Left lung (tissue), 10 donors: ENCODE data around the gene OOSP2. TPM values are rescaled to one million over a fixed set of nuclear protein-coding genes. Genes with fewer than 3 reads are reported as not detected.

Source experiments
- ATAC-seq: fragments of 200-7000 bp; cut with Tn5 transposase; one replicate; pipeline ENCODE4 v1.9.1; 2020; ENCODE audit warnings: moderate library complexity
- DNase-seq, 4 donors: peaks; one replicate each; pipeline ENCODE4 v3.0.0-alpha.2; 2013 to 2020
- H3K27ac ChIP-seq, 2 donors: fragments of 200-600 bp; sonication (generic) in 1 of 2; one replicate each; pipeline versions ENCODE4 v1.5.0 to v1.8.0; 2020 to 2021
- H3K27me3 ChIP-seq, 2 donors: fragments of 200-600 bp; sonication (generic) in 1 of 2; one replicate each; pipeline versions ENCODE4 v1.5.0 to v1.8.0; 2020 to 2021
- H3K36me3 ChIP-seq, 2 donors: fragments of 200-600 bp; sonication (generic) in 1 of 2; one replicate each; pipeline versions ENCODE4 v1.5.0 to v1.8.0; 2020 to 2021
- H3K4me1 ChIP-seq, 2 donors: fragments of 200-600 bp; one replicate each; pipeline ENCODE4 v1.8.0; 2021
- H3K4me3 ChIP-seq, 2 donors: fragments of 200-600 bp; sonication (generic) in 1 of 2; one replicate each; pipeline versions ENCODE4 v1.5.0 to v1.8.0; 2020 to 2021; ENCODE audit warnings: mild to moderate bottlenecking in 1 of 2
- H3K9me3 ChIP-seq, 2 donors: fragments of 200-600 bp; sonication (generic) in 1 of 2; one replicate each; pipeline versions ENCODE4 v1.5.0 to v1.8.0; 2020 to 2021
- CTCF ChIP-seq, 2 donors: fragments of 200-600 bp; sonication (generic) in 1 of 2; IDR thresholded peaks; one replicate each; pipeline versions ENCODE4 v1.5.0 to v1.8.0; 2021; ENCODE audit warnings: antibody characterized with exemption in 2 of 2
- intact Hi-C, 2 donors: fragments of 100-400 bp; cut with DNase I; formaldehyde crosslinking; loops; one replicate each; pipeline versions ENCODE4 v1.11.2 to v1.14.2; 2022
- polyA plus RNA-seq, 6 donors: library from polyadenylated mRNA; unstranded; fragments of 120-200 nt; gene quantifications; one replicate each; pipeline ENCODE4 v1.2.1, GENCODE V29; 2013; ENCODE audit not compliant: insufficient read length in 6 of 6
- total RNA-seq, 2 donors: library from RNA; stranded (reverse); fragmentation: NEBNext Ultra II Directional; extraction: Animal tissue kit (Norgen Biotek cat#: 25700); gene quantifications; one replicate each; pipeline ENCODE4 v1.2.1, GENCODE V29; 2021
- donor health status: DM: no; HTN: yes; CAD: no.
- donor health status: DM: no; HTN: no; CAD: no.

The OOSP2 gene
- total and polyA plus RNA-seq, 8 donors = not detected

GRCh38 chr11:60056349-60056969, 16.2 kb downstream of the OOSP2 start, which contains the start of gene MS4A3:
Gene MS4A3 (plus strand): TSS chr11:60056665. CDS start chr11:60061161, 4,496 bp downstream.
- Histone ChIP-seq H3K27ac (peak within 1 kb of the TSS in 1 of 2 donors; percentile 33), H3K36me3 (no peaks in the 10 kb centered on the region), H3K27me3 (no peaks in the 10 kb centered on the region), H3K4me3 (no peak within 1 kb of the TSS), H3K9me3 (peaks cover 0 to 2% of the 10 kb centered on the region in 2 donors), H3K4me1 (peaks cover 0 to 5% of the 10 kb centered on the region in 2 donors)
- intact Hi-C loops = no loop called here
- no peak for TF ChIP-seq CTCF (IDR thresholded peaks at IDR 0.05)
- ATAC-seq (no peak), DNase-seq (no peak)

- no peak overlapping the region for H3K4me3 ChIP-seq
- DNase-seq (no peak), ATAC-seq (no peak)
- H3K4me1 ChIP-seq = peaks cover 0 to 8% of the 10 kb centered on the region in 2 donors
- H3K36me3 ChIP-seq = no peaks in the 10 kb centered on the region
- no peaks in the 10 kb centered on the region for H3K9me3 ChIP-seq
- no peaks in the 10 kb centered on the region for H3K27me3 ChIP-seq
- no peak for TF ChIP-seq CTCF (IDR thresholded peaks at IDR 0.05)
- intact Hi-C loops = no loop called here
- H3K27ac ChIP-seq = no peak overlapping the region
Observed at GRCh38 chr11:60059052-60059451, 18.8 kb downstream of the OOSP2 start.

- Histone ChIP-seq H3K36me3 (no peaks in the 10 kb centered on the region), H3K27ac (no peak overlapping the region), H3K4me1 (peaks cover 0 to 9% of the 10 kb centered on the region in 2 donors), H3K9me3 (no peaks in the 10 kb centered on the region), H3K4me3 (no peak overlapping the region), H3K27me3 (no peaks in the 10 kb centered on the region)
- intact Hi-C loops = no loop called here
- no peak for DNase-seq
- TF ChIP-seq CTCF (IDR thresholded peaks at IDR 0.05) = no peak
- ATAC-seq = no peak
Observed at GRCh38 chr11:60059521-60060240, 19.5 kb downstream of the OOSP2 start.

- Histone ChIP-seq H3K4me3 (no peak overlapping the region), H3K4me1 (peaks cover 0 to 3% of the 10 kb centered on the region in 2 donors), H3K36me3 (no peaks in the 10 kb centered on the region), H3K27me3 (no peaks in the 10 kb centered on the region), H3K27ac (no peak overlapping the region), H3K9me3 (no peaks in the 10 kb centered on the region)
- no peak for TF ChIP-seq CTCF (IDR thresholded peaks at IDR 0.05)
- intact Hi-C loops = no loop called here
- DNase-seq = no peak
- no peak for ATAC-seq
Observed at GRCh38 chr11:60064111-60064510, 23.9 kb downstream of the OOSP2 start.

GRCh38 chr11:60065801-60066200, 25.6 kb downstream of the OOSP2 start:
- ATAC-seq (no peak), DNase-seq (no peak)
- Histone ChIP-seq H3K27me3 (no peaks in the 10 kb centered on the region), H3K9me3 (no peaks in the 10 kb centered on the region), H3K4me1 (peaks cover 0 to 3% of the 10 kb centered on the region in 2 donors), H3K4me3 (no peak overlapping the region), H3K27ac (no peak overlapping the region), H3K36me3 (no peaks in the 10 kb centered on the region)
- intact Hi-C loops = no loop called here
- no peak for TF ChIP-seq CTCF (IDR thresholded peaks at IDR 0.05)
